ENCODE data around the gene ADGRL3.
"Not testable (repeated sequence)": the region's sequence is repeated elsewhere in the genome, so short reads cannot be mapped to it uniquely, and the experiment has no call there.

The ADGRL3 gene

GRCh38 chr4:61933527-61933926 lies 733.4 kb downstream of the ADGRL3 start:
- no peak for DNase-seq

GRCh38 chr4:61934198-61934597 lies 734.1 kb downstream of the ADGRL3 start:
- DNase-seq: no peak

- no peak for DNase-seq
Measured at GRCh38 chr4:61938250-61938846, 738.2 kb downstream of the ADGRL3 start.

- no peak for DNase-seq
Measured at GRCh38 chr4:61950625-61951024, 750.5 kb downstream of the ADGRL3 start.

GRCh38 chr4:61953386-61953785 lies 753.3 kb downstream of the ADGRL3 start:
- DNase-seq: no peak

- no peak for DNase-seq
Measured at GRCh38 chr4:61958591-61958990, 758.5 kb downstream of the ADGRL3 start.

- DNase-seq: no peak
Measured at GRCh38 chr4:61959087-61959486, 759.0 kb downstream of the ADGRL3 start.

- DNase-seq: no peak
Measured at GRCh38 chr4:61984260-61984909, 784.3 kb downstream of the ADGRL3 start.

- no peak for DNase-seq
Measured at GRCh38 chr4:61985426-61985825, 785.3 kb downstream of the ADGRL3 start.

GRCh38 chr4:61986929-61987328 lies 786.8 kb downstream of the ADGRL3 start:
- DNase-seq: not testable (repeated sequence)

GRCh38 chr4:61992351-61992750 lies 792.2 kb downstream of the ADGRL3 start:
- DNase-seq: peak; percentile 22

GRCh38 chr4:61994036-61994435 lies 793.9 kb downstream of the ADGRL3 start:
- DNase-seq: no peak

- DNase-seq: no peak
Measured at GRCh38 chr4:61995717-61996340, 795.7 kb downstream of the ADGRL3 start.

GRCh38 chr4:61996943-61997342 lies 796.8 kb downstream of the ADGRL3 start:
- no peak for DNase-seq

GRCh38 chr4:61997831-61998230 lies 797.7 kb downstream of the ADGRL3 start:
- no peak for DNase-seq

- DNase-seq: no peak
Measured at GRCh38 chr4:62003695-62004094, 803.6 kb downstream of the ADGRL3 start.

GRCh38 chr4:62004881-62005280 lies 804.8 kb downstream of the ADGRL3 start:
- no peak for DNase-seq

GRCh38 chr4:62006108-62006507 lies 806.0 kb downstream of the ADGRL3 start:
- DNase-seq: no peak

GRCh38 chr4:62015043-62015739 lies 815.1 kb downstream of the ADGRL3 start:
- no peak for DNase-seq

GRCh38 chr4:62018537-62018936 lies 818.4 kb downstream of the ADGRL3 start:
- no peak for DNase-seq

GRCh38 chr4:62023633-62024032 lies 823.5 kb downstream of the ADGRL3 start:
- DNase-seq: no peak

- no peak for DNase-seq
Measured at GRCh38 chr4:62028745-62029144, 828.6 kb downstream of the ADGRL3 start.

- DNase-seq: no peak
Measured at GRCh38 chr4:62030958-62031357, 830.8 kb downstream of the ADGRL3 start.

GRCh38 chr4:62037571-62037970 lies 837.4 kb downstream of the ADGRL3 start:
- no peak for DNase-seq

Data from NCI-H1092 treated with DMSO at 0.1 percent for 48 hours (cell line).